GM18909 (cell line): ENCODE data around the gene NID1.
A peak's percentile ranks its signal among the peaks of the same experiment; 100 is the strongest.

ENCODE experiments used
- ATAC-seq: cut with Tn5 transposase; IDR thresholded peaks from one replicate; pipeline ENCODE4 v1.9.1; 2021; ENCODE audit warnings: mild to moderate bottlenecking; ENCODE audit not compliant: unreplicated experiment, poor library complexity

The NID1 gene

DNA sequence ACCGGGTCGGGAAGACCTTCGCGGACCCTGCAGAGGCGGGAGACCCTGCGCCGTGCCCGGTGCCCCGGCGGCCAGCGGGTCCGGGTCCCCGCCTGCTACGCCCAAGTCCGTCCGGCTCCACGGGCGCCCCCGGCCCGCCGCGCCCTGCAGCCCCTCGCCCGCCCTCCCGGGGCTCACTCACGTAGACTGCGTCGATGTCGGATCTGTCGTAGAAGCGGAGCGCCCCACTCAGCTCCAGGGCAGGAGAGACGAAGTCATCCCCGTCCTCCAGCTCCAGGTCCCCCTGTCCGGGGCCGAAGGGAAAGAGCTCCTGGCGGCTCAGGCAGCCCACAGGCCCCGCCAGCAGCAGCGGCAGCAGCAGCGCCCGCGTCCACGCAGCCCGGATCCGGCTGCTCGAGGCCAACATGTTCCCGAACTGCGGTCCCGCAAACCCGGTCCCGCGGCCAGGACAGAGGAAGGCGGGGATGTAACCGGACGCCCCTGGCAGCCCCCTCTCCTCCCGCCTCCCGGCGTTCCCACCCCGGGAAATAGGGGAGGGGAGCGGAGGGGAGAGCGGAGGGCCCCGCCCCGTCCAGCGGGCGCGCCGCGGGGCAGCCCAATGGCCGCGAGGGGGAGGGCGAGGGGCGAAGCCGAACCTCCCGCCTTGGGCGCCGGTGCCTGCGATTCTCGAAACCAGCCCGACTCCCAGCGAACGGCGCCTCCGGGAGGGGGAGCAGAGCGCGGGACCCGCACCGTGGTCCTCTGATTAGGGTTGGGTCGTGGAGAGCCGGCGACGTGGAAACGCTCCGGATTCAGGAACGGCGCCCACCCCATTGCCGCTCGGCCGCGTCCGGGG, at the start of gene NID1:
Gene NID1, minus strand, starts transcription at position 417 of the 835 bp plus-strand sequence. Its CDS starts 11 bp downstream, at position 406.
- no peak for ATAC-seq

GRCh38 chr1:236114076-236114747, 49.3 kb upstream of the NID1 start:
- no peak for ATAC-seq

GRCh38 chr1:236113324-236114032, 48.6 kb upstream of the NID1 start:
- ATAC-seq = no peak

DNA sequence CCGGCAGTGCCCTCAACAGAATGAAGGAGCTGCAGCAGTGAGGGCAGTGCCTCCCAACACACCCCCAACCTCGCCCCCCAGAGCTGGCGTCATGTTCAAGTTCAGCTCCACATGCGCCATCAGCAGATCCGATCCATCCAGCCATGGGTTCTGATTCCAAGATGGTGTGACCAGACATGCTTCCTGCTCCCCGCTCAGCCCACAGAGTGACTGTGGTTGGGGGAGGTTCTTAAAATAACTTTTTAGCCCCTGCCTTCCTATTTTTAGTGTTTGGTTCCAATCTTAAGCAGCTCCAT, 47.4 kb upstream of the NID1 start:
- ATAC-seq = no peak

DNA sequence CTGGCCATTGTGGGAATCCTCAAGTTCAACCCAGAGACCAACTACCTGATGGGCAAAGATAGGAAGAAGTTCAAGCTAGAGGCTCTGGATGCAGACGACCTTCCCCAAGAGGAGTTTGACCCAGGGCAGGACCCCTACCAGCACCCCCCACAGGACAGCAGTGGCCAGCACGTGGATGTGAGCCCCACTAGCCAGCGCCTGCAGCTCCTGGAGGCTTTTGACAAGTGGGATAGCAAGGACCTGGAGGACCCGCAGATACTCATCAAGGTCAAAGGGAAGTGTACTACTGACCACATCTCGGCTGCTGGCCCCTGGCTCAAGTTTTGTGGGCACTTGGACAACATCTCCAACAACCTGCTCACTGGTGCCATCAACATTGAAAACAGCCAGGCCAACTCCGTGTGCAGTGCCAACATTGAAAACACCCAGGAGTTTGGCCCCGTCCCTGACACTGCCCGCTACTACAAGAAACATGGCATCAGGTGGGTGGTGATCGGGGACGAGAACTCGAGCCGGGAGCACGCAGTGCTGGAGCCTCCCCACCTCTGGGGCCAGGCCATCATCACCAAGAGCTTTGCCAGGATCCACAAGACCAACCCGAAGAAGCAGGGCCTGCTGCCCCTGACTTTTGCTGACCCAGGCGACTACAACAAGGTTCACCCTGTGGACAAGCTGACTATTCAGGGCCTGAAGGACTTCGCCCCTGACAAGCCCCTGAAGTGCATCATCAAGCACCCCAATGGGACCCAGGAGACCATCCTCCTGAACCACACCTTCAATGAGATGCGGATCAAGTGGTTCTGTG, 46.8 kb upstream of the NID1 start:
- no peak for ATAC-seq

DNA sequence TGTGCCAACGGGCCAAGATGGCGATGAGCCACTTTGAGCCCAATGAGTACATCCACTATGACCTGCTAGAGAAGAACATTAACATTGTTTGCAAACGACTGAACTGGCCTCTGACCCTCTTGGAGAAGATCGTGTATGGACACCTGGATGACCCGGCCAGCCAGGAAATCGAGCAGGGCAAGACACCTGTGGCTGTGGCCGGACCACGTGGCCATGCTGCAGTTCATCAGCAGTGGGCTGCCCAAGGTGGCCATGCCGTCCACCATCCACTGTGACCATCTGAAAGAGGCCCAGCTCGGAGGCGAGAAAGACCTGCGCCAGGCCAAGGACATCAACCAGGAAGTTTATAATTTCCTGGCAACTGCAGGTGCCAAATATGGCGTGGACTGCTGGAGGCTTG, 45.2 kb upstream of the NID1 start:
- ATAC-seq = no peak

DNA sequence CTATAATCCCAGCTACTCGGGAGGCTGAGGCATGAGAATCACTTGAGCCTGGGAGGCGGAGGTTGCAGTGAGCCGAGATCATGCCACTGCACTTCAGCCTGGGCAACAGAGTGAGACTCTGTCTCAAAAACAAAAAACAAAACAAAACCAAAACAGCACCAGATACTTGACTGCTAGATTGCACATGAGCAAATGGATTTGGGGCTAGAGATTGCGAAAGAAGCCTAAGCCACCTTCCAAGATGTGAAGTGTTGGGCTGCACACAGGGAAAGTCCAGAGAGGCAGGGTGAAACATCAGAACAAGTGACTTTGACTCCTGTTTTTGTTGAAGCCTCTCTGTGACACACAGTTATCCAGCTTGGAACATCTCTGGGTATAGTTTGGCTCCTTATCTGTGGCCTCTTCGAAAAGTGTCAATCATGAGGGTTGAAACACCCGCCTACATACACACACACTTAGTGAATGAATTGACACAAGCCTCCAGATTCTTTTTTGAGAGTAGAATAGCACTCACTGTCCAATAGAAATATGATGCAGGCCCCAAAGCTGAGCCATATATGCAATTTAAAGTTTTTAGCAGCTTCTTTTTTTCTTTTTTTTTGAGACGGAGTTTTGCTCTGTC, 43.2 kb upstream of the NID1 start:
- ATAC-seq = no peak

DNA sequence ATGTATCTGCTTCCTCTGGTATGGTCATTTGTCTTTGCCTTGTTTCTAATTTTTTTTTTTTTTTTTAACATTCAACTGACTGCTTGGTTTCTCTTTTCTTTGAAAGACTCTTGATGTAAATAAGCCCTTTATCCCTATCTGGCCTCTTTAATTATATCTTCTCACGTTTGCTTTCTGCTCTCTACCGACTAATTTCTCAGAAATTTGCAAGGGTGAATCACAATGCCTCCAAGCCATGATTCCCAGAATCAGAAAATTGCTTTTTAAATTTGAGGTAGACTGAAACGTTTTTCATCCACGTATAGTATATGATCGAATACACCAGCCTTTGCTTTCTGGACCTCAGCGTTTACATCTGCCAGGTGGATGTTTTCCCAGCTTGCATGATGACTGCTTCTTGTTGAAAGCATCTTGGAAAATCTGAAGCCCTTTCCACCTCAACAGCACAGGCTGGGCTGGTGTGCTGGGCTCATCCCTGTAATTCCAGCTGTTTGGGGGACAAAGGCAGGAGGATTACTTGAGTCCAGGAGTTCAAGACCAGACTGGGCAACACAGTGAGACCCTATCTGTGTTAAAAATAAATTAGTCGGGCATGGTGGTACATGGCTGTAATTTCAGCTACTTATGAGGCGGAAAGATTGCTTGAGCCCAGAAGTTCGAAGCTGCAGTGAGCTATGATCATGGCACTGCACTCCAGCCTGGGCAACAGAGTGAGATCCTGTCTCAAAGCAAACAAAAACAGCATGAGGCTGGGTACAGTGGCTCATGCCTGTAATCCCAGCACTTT, 42.4 kb upstream of the NID1 start:
- ATAC-seq = no peak

- ATAC-seq = no peak
These were observed 38.8 kb upstream of the NID1 start for GRCh38 chr1:236103646-236104218.

DNA sequence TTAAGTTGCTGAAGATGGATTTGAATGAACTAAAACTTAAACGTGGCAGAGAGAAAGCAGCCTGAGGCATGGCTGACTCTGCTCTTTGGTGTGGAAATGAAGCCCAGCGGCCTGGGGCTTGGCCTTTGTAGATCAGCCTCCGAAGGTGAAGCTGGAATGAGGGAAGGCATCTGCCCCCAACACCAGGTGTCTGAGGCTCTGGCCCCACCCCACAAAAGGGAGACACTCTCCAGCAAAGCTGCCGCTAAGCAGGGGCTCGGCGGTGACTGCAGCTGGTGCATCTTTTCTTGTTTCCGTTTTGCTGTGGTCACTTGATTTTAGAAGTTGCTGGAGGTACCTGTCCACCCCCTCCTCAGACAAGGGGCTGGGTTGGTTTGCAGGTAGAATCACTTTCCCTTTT, 38.2 kb upstream of the NID1 start:
- no peak for ATAC-seq

- no peak for ATAC-seq
These were observed 37.7 kb upstream of the NID1 start for GRCh38 chr1:236102611-236103010.

- no peak for ATAC-seq
These were observed 36.6 kb upstream of the NID1 start for GRCh38 chr1:236101233-236102200.

GRCh38 chr1:236100799-236101198, 35.9 kb upstream of the NID1 start:
- no peak for ATAC-seq

DNA sequence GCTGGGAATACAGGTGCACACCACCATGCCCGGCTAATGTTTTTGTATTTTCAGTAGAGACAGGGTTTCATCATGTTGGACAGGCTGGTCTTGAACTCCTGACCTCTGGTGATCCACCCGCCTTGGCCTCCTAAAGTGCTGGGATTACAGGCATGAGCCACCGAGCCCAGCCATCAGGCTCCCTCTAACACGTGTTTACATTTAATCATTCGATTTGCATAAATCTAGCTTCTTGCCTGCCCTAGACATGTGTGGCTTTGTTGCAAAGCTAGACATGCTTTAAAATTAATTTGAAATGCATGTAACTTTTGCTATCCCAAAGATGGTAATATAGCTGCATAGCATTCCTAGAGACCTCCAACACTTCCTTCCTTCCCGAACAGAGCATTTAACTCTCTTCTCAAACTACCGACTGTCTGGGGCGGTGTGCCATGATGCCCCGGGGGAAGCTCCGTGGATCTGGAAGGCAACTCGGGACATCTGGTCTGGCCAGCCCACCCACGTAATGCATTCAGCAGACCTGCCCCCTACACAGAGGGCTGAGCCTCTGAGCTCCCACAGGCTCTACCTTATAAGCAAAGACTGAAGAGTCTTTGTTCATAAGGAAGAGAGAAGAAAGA, 34.6 kb upstream of the NID1 start:
- ATAC-seq = no peak

DNA sequence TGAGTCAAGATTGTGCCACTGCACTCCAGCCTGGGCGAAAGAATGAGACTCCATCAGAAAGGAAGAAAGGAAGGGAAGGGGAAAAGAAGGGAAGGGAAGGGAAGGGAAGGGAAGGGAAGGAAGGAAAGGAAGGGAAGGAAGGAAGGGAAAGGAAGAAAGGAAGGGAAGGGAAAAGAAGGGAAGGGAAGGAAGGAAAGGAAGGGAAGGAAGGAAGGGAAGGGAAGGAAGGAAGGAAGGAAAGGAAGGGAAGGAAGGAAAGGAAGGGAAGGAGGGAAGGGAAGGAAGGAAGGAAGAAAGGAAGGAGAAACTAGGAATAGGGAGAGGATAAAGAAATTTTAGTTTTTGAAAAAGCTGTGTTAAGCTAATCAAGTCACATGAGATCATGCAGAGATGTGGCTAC, 33.4 kb upstream of the NID1 start:
- no peak for ATAC-seq

- ATAC-seq = peak; percentile 51
These were observed 32.0 kb upstream of the NID1 start for GRCh38 chr1:236096660-236097482.
